Measurements from ENCODE around the gene FGFR3.

The FGFR3 gene

GRCh38 chr4:1802720-1803522 lies 9.8 kb downstream of the FGFR3 start:
- TF ChIP-seq FOXP2 (optimal IDR thresholded peaks at IDR 0.05; ENCODE audit: borderline replicate concordance, extremely low read depth, extremely low read length, insufficient read depth), result no peak
- TF ChIP-seq TAF1 (IDR thresholded peaks at IDR 0.05; ENCODE audit: borderline replicate concordance, insufficient read depth, low read length), result no peak
- TF ChIP-seq POLR2AphosphoS5 (IDR thresholded peaks at IDR 0.05; ENCODE audit: low read depth, low read length), result no peak
- no peak for TF ChIP-seq SIN3A (IDR thresholded peaks at IDR 0.05; ENCODE audit: borderline replicate concordance, insufficient read depth, low read length)
- TF ChIP-seq REST (IDR thresholded peaks at IDR 0.05; ENCODE audit: insufficient read depth in 1 of 2, low read depth in 2 of 2, low read length in 2 of 2), result no peak

GRCh38 chr4:1803523-1804423 lies 10.7 kb downstream of the FGFR3 start:
- no peak for TF ChIP-seq REST (IDR thresholded peaks at IDR 0.05; ENCODE audit: insufficient read depth in 1 of 2, low read depth in 2 of 2, low read length in 2 of 2)
- no peak for TF ChIP-seq FOXP2 (optimal IDR thresholded peaks at IDR 0.05; ENCODE audit: borderline replicate concordance, extremely low read depth, extremely low read length, insufficient read depth)
- TF ChIP-seq SIN3A (IDR thresholded peaks at IDR 0.05; ENCODE audit: borderline replicate concordance, insufficient read depth, low read length), result no peak
- no peak for TF ChIP-seq TAF1 (IDR thresholded peaks at IDR 0.05; ENCODE audit: borderline replicate concordance, insufficient read depth, low read length)
- no peak for TF ChIP-seq POLR2AphosphoS5 (IDR thresholded peaks at IDR 0.05; ENCODE audit: low read depth, low read length)

GRCh38 chr4:1804638-1805492 lies 11.8 kb downstream of the FGFR3 start:
- no peak for TF ChIP-seq FOXP2 (optimal IDR thresholded peaks at IDR 0.05; ENCODE audit: borderline replicate concordance, extremely low read depth, extremely low read length, insufficient read depth)
- no peak for TF ChIP-seq SIN3A (IDR thresholded peaks at IDR 0.05; ENCODE audit: borderline replicate concordance, insufficient read depth, low read length)
- no peak for TF ChIP-seq POLR2AphosphoS5 (IDR thresholded peaks at IDR 0.05; ENCODE audit: low read depth, low read length)
- TF ChIP-seq TAF1 (IDR thresholded peaks at IDR 0.05; ENCODE audit: borderline replicate concordance, insufficient read depth, low read length), result no peak
- no peak for TF ChIP-seq REST (IDR thresholded peaks at IDR 0.05; ENCODE audit: insufficient read depth in 1 of 2, low read depth in 2 of 2, low read length in 2 of 2)

GRCh38 chr4:1805493-1806222 lies 12.6 kb downstream of the FGFR3 start:
- TF ChIP-seq FOXP2 (optimal IDR thresholded peaks at IDR 0.05; ENCODE audit: borderline replicate concordance, extremely low read depth, extremely low read length, insufficient read depth) (no peak), TAF1 (IDR thresholded peaks at IDR 0.05; ENCODE audit: borderline replicate concordance, insufficient read depth, low read length) (no peak), SIN3A (IDR thresholded peaks at IDR 0.05; ENCODE audit: borderline replicate concordance, insufficient read depth, low read length) (no peak), POLR2AphosphoS5 (IDR thresholded peaks at IDR 0.05; ENCODE audit: low read depth, low read length) (no peak)

All from PFSK-1 (cell line).